Heart left ventricle (tissue), 16 donors: ENCODE measurements around the gene CHRM5. TPM values are rescaled to one million over a fixed set of nuclear protein-coding genes. Genes with fewer than 3 reads are reported as not detected.

ENCODE experiments used
- ATAC-seq, 4 donors: fragments of 200-7000 bp; cut with Tn5 transposase; one replicate each; pipeline ENCODE4 v1.9.1; 2020 to 2022; ENCODE audit warnings: moderate library complexity in 4 of 4, mild to moderate bottlenecking in 3 of 4, moderate number of reproducible peaks in 1 of 4
- DNase-seq, 5 donors: peaks; one replicate each; pipeline ENCODE4 v3.0.0-alpha.2; 2020
- H3K27ac ChIP-seq, 12 donors: fragments of 200-600 bp; sonication (generic) in 4 of 12; one replicate each; pipeline versions ENCODE4 v1.5.0 to v1.8.0; 2016 to 2022; ENCODE audit warnings: mild to moderate bottlenecking in 2 of 12
- H3K27me3 ChIP-seq, 9 donors: fragments of 200-600 bp; sonication (generic) in 2 of 9; one replicate each; pipeline versions ENCODE4 v1.5.1 to v1.8.0; 2016 to 2022; ENCODE audit warnings: mild to moderate bottlenecking in 3 of 9
- H3K36me3 ChIP-seq, 9 donors: fragments of 200-600 bp; sonication (generic) in 2 of 9; one replicate each; pipeline versions ENCODE4 v1.5.0 to v1.8.0; 2018 to 2022; ENCODE audit warnings: mild to moderate bottlenecking in 2 of 9
- H3K4me1 ChIP-seq, 12 donors: fragments of 200-600 bp; sonication (generic) in 4 of 12; one replicate each; pipeline versions ENCODE4 v1.5.0 to v1.8.0; 2016 to 2022; ENCODE audit warnings: mild to moderate bottlenecking in 3 of 12
- H3K4me3 ChIP-seq, 12 donors: fragments of 200-600 bp; sonication (generic) in 4 of 12; one replicate each; pipeline versions ENCODE4 v1.5.0 to v1.8.0; 2017 to 2022; ENCODE audit warnings: mild to moderate bottlenecking in 9 of 12, moderate library complexity in 4 of 12
- H3K9me3 ChIP-seq, 12 donors: fragments of 200-600 bp; sonication (generic) in 4 of 12; one replicate each; pipeline versions ENCODE4 v1.5.0 to v1.8.0; 2016 to 2022; ENCODE audit warnings: mild to moderate bottlenecking in 1 of 12
- CTCF ChIP-seq, 12 donors: fragments of 200-600 bp; sonication (generic) in 4 of 12; IDR thresholded peaks; one replicate each; pipeline versions ENCODE4 v1.5.0 to v1.8.0; 2018 to 2022; ENCODE audit warnings: antibody characterized with exemption in 12 of 12, mild to moderate bottlenecking in 5 of 12
- POLR2A ChIP-seq, 2 donors: fragments of 450-650 bp; IDR thresholded peaks; one replicate each; pipeline ENCODE4 v1.6.1; 2017; ENCODE audit warnings: antibody characterized with exemption in 2 of 2, mild to moderate bottlenecking in 2 of 2, moderate library complexity in 2 of 2
- WGBS, 4 donors: extraction: QIAGEN DNeasy Blood & Tissue Kit in 2 of 4; methylation state at CpG; one replicate each; pipeline versions ENCODE4 v1.1.5 to v1.1.7; 2013 to 2018; 5-methylcytosine and 5-hydroxymethylcytosine counted together
- intact Hi-C, 10 donors: fragments of 100-400 bp; cut with DNase I; formaldehyde crosslinking; loops; one replicate each; pipeline versions ENCODE4 v1.11.1 to v1.14.2; 2022
- polyA plus RNA-seq, 2 donors: library from polyadenylated mRNA; stranded (reverse); fragments of 200-250 nt; gene quantifications; one replicate each; pipeline ENCODE4 v1.2.3, GENCODE V29; 2013
- total RNA-seq, 9 donors: library from RNA; depleted of rRNA in 2 of 9; stranded (reverse); fragments of >200 nt in 2 of 9; fragmentation: NEBNext Ultra II Directional in 3 of 9; extraction: Animal tissue kit (Norgen Biotek cat#: 25700) in 3 of 9; gene quantifications; one replicate each; pipeline versions ENCODE4 v1.1.0 to v1.2.4, GENCODE V29; 2016 to 2023
- donor health status: ischemic (EF 13 %, LVEDD 7.1; RV severe dilation, severe dysfunction).
- donor health status: healthy with polysubstance abuse.
- donor health status: DM: no; HTN: yes; CAD: no.
- donor health status: DM: no; HTN: no; CAD: no.
- donor health status: ischemic (EF 25% LVEDD 6.9; RV normal size, moderate dysfunction).
- donor health status: ischemic (EF 25% LVEDD 5.7; RV mildly dilated, moderate dysfunction).
- donor health status: healthy.
- donor health status: DM: yes; HTN: yes; CAD: no.
- donor health status: ischemic (EF 35%, LVEDD 5.7; RV mildly dilated, moderate dysfunction).
- donor health status: nonischemic (EF 11% LVEDD 7.7; RV severe dilation, severe dysfunction).
- donor health status: DM: yes; HTN: yes; CAD: no.
- donor health status: PGD.
- donor health status: ischemic (EF 29% LVEDD 5.4; RV normal size, mild dysfunction).
- donor health status: nonischemic (EF 23%, LVEDD 6.1; RV moderate dilation, normal function).

The CHRM5 gene
- total and polyA plus RNA-seq, 11 donors, result not detected

DNA sequence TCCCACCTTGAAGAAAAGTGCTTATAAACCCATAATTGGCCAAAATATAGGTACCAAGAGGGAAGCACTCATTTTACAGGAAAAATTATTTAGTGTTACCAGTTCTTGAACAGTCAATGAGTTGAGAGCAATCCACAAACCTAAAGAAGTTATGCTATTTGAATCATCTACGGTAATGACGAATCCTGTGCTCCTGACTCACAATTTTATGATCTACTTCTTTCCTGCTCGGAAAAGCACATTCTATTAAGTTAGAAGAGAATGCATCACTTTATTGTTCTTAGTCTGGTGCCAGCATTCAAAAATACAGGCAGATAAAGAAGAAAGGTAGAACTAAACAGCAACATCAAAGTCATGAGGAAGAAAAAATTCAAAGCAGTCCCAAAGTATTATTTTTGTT lies 33.2 kb downstream of the CHRM5 start:
- no peak for ATAC-seq
- no peaks in the 10 kb centered on the region for H3K9me3 ChIP-seq
- intact Hi-C loops, result no loop called here
- no peak for DNase-seq
- H3K4me3 ChIP-seq, result no peak overlapping the region
- H3K36me3 ChIP-seq, result peaks cover 0 to 14% (median 3%) of the 10 kb centered on the region in 9 donors
- no peak overlapping the region for H3K27ac ChIP-seq
- H3K4me1 ChIP-seq, result no peaks in the 10 kb centered on the region
- no peak for TF ChIP-seq CTCF (IDR thresholded peaks at IDR 0.05)
- no peak for TF ChIP-seq POLR2A (IDR thresholded peaks at IDR 0.05)
- 64 to 65% (median 65%) methylated on average over 3 of the region's 3 CpGs for WGBS, 4 donors
- no peaks in the 10 kb centered on the region for H3K27me3 ChIP-seq

DNA sequence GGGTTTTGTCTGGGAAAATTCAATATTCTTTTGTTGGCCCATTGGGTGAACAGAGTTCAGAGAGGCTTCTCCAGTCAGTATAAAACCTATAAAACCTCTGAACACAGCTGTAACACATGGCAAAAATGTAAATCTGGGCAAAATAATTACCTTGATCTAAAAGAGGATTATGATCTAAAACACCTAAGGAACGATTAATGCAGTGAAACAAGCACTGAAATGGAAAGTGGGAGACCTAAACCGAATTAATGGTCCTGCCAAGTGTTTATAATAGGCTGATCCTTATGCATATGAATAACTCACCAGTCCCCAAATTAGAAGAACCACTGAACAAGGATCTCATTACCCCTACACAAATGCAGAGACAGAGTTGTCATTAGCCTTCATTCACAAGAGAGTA lies 38.1 kb downstream of the CHRM5 start:
- intact Hi-C loops, result no loop called here
- no peak overlapping the region for H3K4me3 ChIP-seq
- H3K4me1 ChIP-seq, result no peaks in the 10 kb centered on the region
- H3K27me3 ChIP-seq, result no peaks in the 10 kb centered on the region
- TF ChIP-seq POLR2A (IDR thresholded peaks at IDR 0.05) (no peak), CTCF (IDR thresholded peaks at IDR 0.05) (no peak)
- H3K27ac ChIP-seq, result no peak overlapping the region
- no peak for DNase-seq
- WGBS, 4 donors, result 86 to 94% (median 90%) methylated on average over 2 of the region's 2 CpGs
- no peaks in the 10 kb centered on the region for H3K9me3 ChIP-seq
- ATAC-seq, result no peak
- H3K36me3 ChIP-seq, result peaks cover 0 to 14% (median 3%) of the 10 kb centered on the region in 9 donors

- Histone ChIP-seq H3K36me3 (no peaks in the 10 kb centered on the region), H3K27me3 (no peaks in the 10 kb centered on the region), H3K9me3 (no peaks in the 10 kb centered on the region), H3K27ac (no peak overlapping the region), H3K4me1 (peaks cover 0 to 2% (median 0%) of the 10 kb centered on the region in 12 donors), H3K4me3 (no peak overlapping the region)
- no peak for TF ChIP-seq CTCF (IDR thresholded peaks at IDR 0.05)
- TF ChIP-seq POLR2A (IDR thresholded peaks at IDR 0.05), result no peak
- 95 to 100% (median 96%) methylated on average over 1 of the region's 1 CpG for WGBS, 4 donors
- ATAC-seq (no peak), DNase-seq (no peak)
- intact Hi-C loops, result loop anchor here in 1 of 10 donors (5.0 kb wide), 1 partner anchor 53 kb away; no protein-coding TSS in a partner anchor
These were observed 41.4 kb downstream of the CHRM5 start for GRCh38 chr15:34009656-34010055.

DNA sequence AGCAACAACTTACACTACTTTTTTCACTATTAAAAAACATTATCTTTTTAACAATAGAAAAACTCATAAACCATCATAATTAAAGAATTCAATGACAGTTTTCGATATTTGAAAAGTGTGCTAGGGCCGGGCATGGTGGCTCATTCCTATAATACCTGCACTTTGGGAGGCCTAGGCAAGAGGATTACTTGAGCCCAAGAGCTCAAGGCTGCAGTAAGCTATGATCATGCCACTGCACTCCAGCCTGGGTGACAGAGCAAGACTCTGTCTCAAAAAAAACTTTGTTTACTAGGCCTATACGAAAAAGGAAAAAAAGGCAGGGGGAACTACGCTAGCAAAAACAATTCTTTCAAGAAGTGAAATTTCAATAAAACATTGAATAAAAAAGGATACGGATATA lies 42.6 kb downstream of the CHRM5 start:
- ATAC-seq (no peak), DNase-seq (no peak)
- Histone ChIP-seq H3K27me3 (no peaks in the 10 kb centered on the region), H3K9me3 (no peaks in the 10 kb centered on the region), H3K4me1 (peaks cover 0 to 2% (median 0%) of the 10 kb centered on the region in 12 donors), H3K4me3 (no peak overlapping the region), H3K27ac (no peak overlapping the region), H3K36me3 (no peaks in the 10 kb centered on the region)
- intact Hi-C loops, result loop anchor here in 1 of 10 donors (5.0 kb wide), 1 partner anchor 51 kb away; no protein-coding TSS in a partner anchor
- WGBS, 4 donors, result 95 to 98% (median 96%) methylated on average over 5 of the region's 5 CpGs
- TF ChIP-seq CTCF (IDR thresholded peaks at IDR 0.05) (no peak), POLR2A (IDR thresholded peaks at IDR 0.05) (no peak)
